HG03457 (cell line): ENCODE measurements around the gene CMPK1.
"Not testable (repeated sequence)": the region's sequence is repeated elsewhere in the genome, so short reads cannot be mapped to it uniquely, and the experiment has no call there.

ENCODE experiments used
- ATAC-seq: cut with Tn5 transposase; IDR thresholded peaks from one replicate; pipeline ENCODE4 v1.9.1; 2021; ENCODE audit warnings: moderate number of reproducible peaks; ENCODE audit not compliant: unreplicated experiment

The CMPK1 gene

DNA sequence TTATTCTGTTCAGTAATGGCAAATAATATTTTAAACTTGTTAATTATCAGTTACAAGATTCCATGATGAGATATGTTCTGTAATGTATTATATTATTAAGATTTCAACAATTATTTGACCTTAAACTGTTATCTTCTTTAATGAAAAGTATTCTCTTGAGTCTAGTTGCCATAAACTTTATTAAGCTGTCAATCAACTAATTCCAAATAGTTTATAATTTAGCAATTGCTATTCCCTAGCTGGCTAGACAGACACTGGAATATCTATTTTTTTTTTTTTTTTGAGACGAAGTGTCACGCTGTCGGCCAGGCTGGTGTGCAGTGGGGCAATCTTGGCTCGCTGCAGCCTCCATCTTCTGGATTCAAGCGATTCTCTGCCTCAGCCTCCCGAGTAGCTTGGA lies 3.8 kb downstream of the CMPK1 start:
- no peak for ATAC-seq

DNA sequence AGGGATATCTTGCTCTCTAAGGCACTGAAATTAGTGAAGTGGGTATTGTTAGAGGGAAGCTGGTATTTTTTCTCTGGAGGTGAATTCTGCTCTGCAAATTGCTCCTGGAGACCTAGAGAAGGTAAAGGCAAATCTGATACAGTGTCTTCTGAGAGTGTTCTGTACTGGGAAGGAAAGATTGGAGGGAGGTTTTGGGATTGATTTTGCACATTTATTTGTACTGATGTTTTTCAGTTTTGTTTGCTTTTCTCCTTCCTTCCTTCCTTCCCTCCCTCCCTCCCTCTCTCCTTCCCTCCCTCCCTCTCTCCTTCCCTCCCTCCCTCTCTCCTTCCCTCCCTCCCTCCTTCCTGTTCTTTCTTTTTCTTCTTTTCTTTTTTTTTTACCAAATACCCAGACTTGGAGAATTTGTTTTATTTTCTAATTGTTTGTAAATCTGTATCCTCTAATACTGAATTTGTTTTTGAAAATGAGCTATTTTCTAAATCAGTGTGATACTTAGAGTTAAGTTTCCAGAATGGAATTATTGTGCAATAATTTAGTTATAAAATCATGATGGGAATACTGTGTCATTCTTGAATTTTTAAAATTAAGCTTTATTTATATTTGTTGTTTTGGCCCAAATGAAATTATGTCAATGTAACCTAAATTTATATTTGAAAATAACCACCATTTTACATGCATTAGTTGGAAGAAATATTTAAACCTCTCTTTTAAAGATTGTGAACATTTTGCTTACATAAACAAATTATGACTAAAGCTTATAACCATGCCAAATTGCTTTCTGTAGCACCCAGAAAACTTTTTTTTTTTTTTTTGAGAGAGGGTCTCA lies 4.9 kb downstream of the CMPK1 start:
- ATAC-seq = no peak

GRCh38 chr1:47340227-47340626 lies 6.6 kb downstream of the CMPK1 start:
- ATAC-seq = no peak

- not testable (repeated sequence) for ATAC-seq
Measured at GRCh38 chr1:47346979-47347378, 13.4 kb downstream of the CMPK1 start.

GRCh38 chr1:47347735-47348134 lies 14.1 kb downstream of the CMPK1 start:
- no peak for ATAC-seq

GRCh38 chr1:47348246-47348645 lies 14.7 kb downstream of the CMPK1 start:
- no peak for ATAC-seq

DNA sequence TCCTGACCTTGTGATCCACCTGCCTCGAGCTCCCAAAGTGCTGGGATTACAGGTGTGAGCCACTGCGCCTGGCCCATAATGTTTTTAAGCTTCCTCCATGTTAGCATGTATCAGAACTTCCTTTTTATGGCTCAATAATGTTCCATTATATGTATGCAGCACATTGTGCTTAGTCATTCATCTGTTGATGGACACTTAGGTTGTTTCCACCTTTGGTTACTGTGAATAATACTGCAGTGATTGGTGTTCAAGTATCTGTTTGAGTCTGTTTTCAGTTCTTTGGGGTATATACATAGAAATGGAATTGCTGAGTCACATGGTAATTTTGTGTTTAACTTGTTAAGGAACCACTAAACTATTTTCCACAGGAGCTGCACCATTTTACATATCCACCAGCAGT lies 17.7 kb downstream of the CMPK1 start:
- peak; percentile 74 for ATAC-seq

- no peak for ATAC-seq
Measured at GRCh38 chr1:47361380-47361779, 27.8 kb downstream of the CMPK1 start.

GRCh38 chr1:47362828-47363227 lies 29.2 kb downstream of the CMPK1 start:
- no peak for ATAC-seq

DNA sequence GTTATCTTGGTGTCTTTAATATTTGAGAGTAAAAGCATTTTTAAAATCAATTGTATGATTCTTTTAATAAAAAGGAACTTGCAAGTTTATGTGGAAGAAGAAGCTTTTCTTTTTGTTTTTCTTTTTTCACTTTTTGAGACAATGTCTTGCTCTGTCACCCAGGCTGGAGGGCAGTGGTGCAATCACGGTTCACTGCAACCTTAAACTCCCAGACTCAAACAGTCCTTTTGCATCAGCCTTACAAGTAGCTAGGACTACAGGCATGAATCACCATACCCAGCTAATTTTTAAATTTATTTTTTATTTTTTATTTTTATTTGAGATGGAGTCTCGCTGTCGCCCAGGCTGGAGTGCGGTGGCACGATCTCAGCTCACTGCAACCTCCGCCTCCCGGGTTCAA lies 34.1 kb downstream of the CMPK1 start:
- no peak for ATAC-seq

GRCh38 chr1:47371016-47371517 lies 37.5 kb downstream of the CMPK1 start:
- ATAC-seq = no peak

GRCh38 chr1:47374501-47374900 lies 40.9 kb downstream of the CMPK1 start:
- no peak for ATAC-seq

DNA sequence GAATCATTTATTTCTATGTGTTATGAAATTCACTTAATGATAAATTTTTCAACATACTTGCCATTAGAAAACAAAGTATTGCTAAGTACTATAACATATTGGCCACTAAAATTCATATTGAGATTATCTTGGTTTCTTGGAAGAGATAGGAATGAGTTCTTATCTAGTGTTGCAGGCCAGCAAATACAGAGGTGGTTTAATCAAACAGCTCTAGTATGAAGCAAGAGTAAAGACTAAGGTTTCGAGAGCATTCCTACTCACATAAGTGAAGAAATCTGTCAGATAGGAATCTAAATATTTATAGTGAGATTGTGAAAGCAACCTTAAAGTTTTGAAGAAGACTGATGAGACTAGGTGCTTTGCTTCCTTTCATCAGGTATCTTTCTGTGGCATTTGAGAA lies 44.6 kb downstream of the CMPK1 start:
- ATAC-seq = no peak

GRCh38 chr1:47380699-47381098 lies 47.1 kb downstream of the CMPK1 start:
- ATAC-seq = no peak

DNA sequence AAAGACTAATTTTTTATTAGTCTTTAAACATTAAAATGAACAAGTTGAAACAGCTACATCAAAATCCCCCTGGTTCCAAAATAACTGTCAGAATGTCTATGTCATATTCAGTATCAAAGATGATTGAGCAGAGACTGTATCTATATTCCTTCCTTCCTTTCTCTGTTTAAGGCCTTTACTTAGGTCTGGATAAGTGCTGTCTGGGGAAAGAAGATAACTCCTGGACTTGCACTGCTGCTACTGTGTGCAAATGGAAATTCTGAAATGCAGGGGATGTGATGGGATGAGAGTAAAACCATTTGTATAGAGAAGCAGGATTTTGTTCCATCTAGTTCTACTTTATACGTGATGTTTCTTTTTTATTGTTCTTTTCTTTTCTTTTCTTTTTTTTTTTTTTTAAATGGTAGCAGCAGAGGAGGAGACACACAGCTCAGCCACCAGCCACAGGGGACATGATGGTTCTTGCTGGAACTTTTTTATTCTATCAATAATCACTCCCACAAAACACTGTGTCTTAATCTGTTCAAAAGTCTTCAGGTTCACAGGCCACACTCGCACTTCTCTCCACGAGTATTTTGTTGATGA lies 48.9 kb downstream of the CMPK1 start:
- ATAC-seq = no peak

DNA sequence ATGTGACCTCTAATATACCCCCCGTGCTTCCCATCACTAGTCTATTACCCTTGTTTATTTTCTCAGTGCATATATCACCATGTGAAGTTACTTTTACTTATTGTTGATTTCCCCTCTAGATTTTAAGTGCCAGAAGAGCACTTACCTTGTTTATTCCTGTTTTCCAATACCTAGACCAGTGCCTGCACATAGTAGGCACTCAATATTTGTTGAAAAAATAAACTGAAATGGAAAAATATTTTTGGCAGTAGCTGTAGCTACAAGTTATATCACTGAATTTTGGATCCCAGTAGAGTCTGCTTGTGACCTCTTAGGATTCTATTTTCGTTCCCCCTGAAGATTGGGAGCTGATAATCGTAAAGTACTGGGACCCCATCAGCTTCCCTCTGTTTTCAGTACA lies 50.5 kb downstream of the CMPK1 start:
- ATAC-seq = no peak

- ATAC-seq = no peak
Measured at GRCh38 chr1:47385020-47385419, 51.4 kb downstream of the CMPK1 start.

GRCh38 chr1:47386268-47386667 lies 52.7 kb downstream of the CMPK1 start:
- no peak for ATAC-seq

DNA sequence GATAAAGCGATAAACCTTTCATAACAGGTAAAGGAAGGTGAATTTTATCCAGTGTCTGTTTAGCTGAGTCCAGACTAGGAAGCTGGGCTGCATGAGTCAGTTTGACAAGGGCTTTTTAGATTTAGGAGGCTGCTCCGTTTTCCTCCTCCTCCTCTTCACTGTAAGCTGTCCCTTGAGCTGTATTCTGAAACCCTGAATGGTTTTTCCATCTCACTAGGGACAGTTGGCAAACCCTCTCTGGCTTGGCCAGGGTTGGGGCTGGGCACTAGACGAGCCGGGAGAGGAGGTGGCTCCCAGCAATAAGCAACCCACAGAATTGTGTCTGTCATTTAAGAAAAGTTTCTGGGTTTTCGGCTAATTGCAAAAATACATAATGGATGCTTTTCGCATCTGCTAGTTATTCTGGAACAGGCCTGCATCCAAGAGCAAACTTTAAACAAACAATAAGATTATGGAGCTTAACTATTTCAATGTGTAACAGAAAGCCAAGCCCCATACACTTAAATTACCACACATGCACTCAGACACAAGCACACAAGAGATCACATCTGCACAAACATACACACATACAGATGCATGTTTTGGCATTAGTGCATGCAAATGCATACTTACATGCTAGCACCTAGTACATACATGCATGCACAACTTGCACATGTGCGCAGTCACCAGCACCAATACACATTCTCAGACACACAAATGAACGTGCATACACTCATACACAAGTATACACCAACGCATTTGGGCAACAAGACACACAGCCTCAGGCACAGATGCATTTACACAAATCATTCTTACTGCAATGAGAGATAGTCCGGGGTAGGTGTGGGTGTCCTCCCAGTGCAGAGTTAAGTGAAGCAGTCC lies 54.7 kb downstream of the CMPK1 start:
- ATAC-seq = no peak

DNA sequence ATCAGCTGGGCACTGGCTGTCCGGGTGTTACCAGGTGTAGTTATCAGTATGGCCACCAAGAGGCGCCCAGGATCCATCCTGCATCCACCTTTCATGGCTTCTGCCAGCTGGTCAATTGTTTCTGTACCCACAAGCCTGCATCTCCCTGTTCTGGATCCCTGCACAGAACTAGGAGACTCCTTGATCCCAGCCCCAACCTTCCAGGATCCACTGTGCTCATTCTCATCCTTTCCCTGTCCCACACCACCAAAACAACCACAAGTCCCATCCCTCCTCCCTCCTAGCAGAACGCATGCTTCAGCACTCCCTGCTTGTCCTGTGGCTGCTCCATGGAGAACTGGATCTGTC lies 55.3 kb downstream of the CMPK1 start:
- no peak for ATAC-seq

GRCh38 chr1:47389731-47390130 lies 56.1 kb downstream of the CMPK1 start:
- ATAC-seq = no peak

DNA sequence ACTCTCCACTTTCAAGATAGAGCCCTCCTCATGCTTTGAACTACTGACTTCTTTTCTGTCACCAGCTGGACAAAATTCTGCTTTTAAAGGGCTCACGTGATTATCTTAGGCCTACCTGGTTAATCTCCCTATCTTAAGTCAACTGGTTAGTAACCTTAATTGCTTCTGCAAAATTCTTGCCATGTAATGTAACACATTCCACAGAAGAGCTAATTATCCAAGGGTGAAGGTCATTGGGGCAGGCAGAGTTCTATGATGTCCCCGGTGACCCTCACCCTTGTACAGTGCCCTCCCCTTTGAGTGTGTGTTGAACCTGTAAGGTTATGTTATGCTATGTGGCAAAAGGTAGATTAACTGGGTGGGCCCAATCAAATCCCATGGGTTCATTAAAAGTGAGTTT lies 57.3 kb downstream of the CMPK1 start:
- no peak for ATAC-seq
